T47D (cell line): Measurements from ENCODE around the gene CES1.
"Not testable (repeated sequence)": the region's sequence is repeated elsewhere in the genome, so short reads cannot be mapped to it uniquely, and the experiment has no call there.

Experiments
- DNase-seq, 2 experiments: peaks; one replicate each; pipeline versions ENCODE4 v3.0.0 to v3.0.0-alpha.2; 2011 to 2012; ENCODE audit warnings: low read depth in 1 of 2, low spot score in 1 of 2
- JUND ChIP-seq: IDR thresholded peaks from 2 replicates; pipeline ENCODE4 v1.6.1; 2012; ENCODE audit warnings: low read depth
- in situ Hi-C: cut with HindIII; loops from 2 replicates; pipeline ENCODE4 v1.10.0; 2016; ENCODE audit warnings: low sequenced_read_pairs, low pct_unique_long_range_greater_than_20kb

Gene CES1

DNA sequence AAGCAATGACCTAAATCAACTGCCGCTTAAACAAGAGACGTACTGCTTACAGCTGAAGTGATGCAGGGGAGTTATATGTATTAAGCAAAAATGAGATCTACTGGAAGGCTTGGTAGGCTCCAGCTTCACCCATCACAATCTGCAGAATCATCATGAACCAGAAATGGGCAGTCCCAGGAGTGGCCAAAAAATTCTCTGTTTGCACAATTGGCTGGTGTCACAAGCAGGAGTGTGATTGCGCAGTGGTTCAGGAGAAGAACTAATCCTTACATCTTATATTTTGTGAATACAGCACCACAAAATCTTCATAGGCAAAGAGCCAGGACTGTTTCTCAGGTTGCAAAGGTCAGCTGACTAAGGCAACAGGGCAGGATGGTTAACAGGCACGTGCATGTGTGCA lies 75.9 kb downstream of the CES1 start:
- no peak for DNase-seq
- TF ChIP-seq JUND: no peak
- in situ Hi-C loops: no loop called here

DNA sequence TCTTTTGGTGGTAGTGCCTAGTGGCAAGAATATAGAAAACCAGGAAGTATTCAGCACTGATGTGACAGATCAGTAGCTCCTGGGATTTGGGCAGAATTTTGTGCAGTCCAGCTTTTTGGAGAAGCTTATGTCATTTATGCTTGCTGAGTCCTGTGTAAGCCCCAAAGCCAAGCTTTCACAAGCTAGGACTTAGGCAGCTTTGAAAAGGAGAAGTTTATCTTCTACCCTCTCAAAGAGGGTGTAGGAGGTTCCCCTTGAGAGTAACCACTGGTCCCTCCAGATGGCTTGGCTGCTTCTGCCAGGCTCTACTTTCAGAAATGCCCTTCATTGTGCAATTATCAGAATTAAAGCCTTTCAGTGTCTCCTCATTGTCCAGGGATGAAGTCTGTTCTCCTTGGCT lies 78.8 kb downstream of the CES1 start:
- in situ Hi-C loops: no loop called here
- TF ChIP-seq JUND: no peak
- no peak for DNase-seq

DNA sequence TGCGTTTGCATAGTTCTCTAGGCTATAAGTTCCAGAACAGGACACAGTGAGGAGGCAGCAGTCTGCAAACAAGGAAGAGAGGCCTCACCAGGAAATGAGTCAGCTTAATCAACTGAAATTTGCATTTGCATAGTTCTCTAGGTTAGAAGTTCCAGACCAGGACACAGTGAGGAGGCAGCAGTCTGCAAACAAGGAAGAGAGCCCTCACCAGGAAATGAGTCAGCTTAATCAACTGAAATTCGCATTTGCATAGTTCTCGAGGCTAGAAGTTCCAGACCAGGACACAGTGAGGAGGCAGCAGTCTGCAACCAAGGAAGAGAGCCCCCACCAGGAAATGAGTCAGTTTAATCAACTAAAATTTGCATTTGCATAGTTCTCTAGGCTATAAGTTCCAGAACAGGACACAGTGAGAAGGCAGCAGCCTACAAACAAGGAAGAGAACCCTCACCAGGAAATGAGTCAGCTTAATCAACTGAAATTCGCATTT lies 79.7 kb downstream of the CES1 start:
- in situ Hi-C loops: not testable (repeated sequence)
- peak in 1 of 2 experiments; percentile 13 for DNase-seq
